ENCODE measurements around the gene SEMA7A.

The SEMA7A gene

GRCh38 chr15:74422652-74423430 is 10.9 kb downstream of the SEMA7A start:
- peaks cover 12% of the 10 kb centered on the region; the same call in 1 of the 2 replicates for H3K27me3 ChIP-seq (ENCODE audit: insufficient read depth, low read length)
- H4K20me1 ChIP-seq (ENCODE audit: insufficient read depth, low read length): no peaks in the 10 kb centered on the region
- H3K9me2 ChIP-seq (ENCODE audit: low read depth, low read length): no peaks in the 10 kb centered on the region
- no peak overlapping the region for H3K4me2 ChIP-seq (ENCODE audit: low read length)
- no peak overlapping the region for H3K27ac ChIP-seq (ENCODE audit: low read depth, low read length, poor library complexity, severe bottlenecking)
- no peaks in the 10 kb centered on the region for H3K4me1 ChIP-seq (ENCODE audit: insufficient read depth, low read length, severe bottlenecking)
- H3F3A ChIP-seq (ENCODE audit: insufficient read depth, low read length): no peaks in the 10 kb centered on the region
- H3K36me3 ChIP-seq (ENCODE audit: insufficient read depth, low read length): no peaks in the 10 kb centered on the region
- no peaks in the 10 kb centered on the region for H3K9me3 ChIP-seq (ENCODE audit: low read length)
- H3K79me2 ChIP-seq (ENCODE audit: insufficient read depth, low read length): no peaks in the 10 kb centered on the region
- H3K9ac ChIP-seq (ENCODE audit: low read length): no peak overlapping the region
- no peak overlapping the region for H3K4me3 ChIP-seq (ENCODE audit: low read depth, low read length, poor library complexity, severe bottlenecking)
- no peak for TF ChIP-seq EZH2 (IDR thresholded peaks at IDR 0.05; ENCODE audit: borderline replicate concordance, low read length)
- TF ChIP-seq CTCF (IDR thresholded peaks at IDR 0.05; ENCODE audit: low read length): no peak
- no peak overlapping the region for H2AFZ ChIP-seq (ENCODE audit: low read length)

GRCh38 chr15:74422265-74422651 is 11.5 kb downstream of the SEMA7A start:
- Histone ChIP-seq H2AFZ (ENCODE audit: low read length) (no peak overlapping the region), H3K4me1 (ENCODE audit: insufficient read depth, low read length, severe bottlenecking) (no peaks in the 10 kb centered on the region), H3F3A (ENCODE audit: insufficient read depth, low read length) (no peaks in the 10 kb centered on the region), H3K9me2 (ENCODE audit: low read depth, low read length) (no peaks in the 10 kb centered on the region), H3K27ac (ENCODE audit: low read depth, low read length, poor library complexity, severe bottlenecking) (no peak overlapping the region), H3K9me3 (ENCODE audit: low read length) (no peaks in the 10 kb centered on the region), H3K4me2 (ENCODE audit: low read length) (no peak overlapping the region), H3K9ac (ENCODE audit: low read length) (no peak overlapping the region), H3K4me3 (ENCODE audit: low read depth, low read length, poor library complexity, severe bottlenecking) (no peak overlapping the region), H3K36me3 (ENCODE audit: insufficient read depth, low read length) (no peaks in the 10 kb centered on the region), H3K79me2 (ENCODE audit: insufficient read depth, low read length) (no peaks in the 10 kb centered on the region), H3K27me3 (ENCODE audit: insufficient read depth, low read length) (peaks cover 12% of the 10 kb centered on the region; the same call in 1 of the 2 replicates), H4K20me1 (ENCODE audit: insufficient read depth, low read length) (no peaks in the 10 kb centered on the region)
- no peak for TF ChIP-seq EZH2 (IDR thresholded peaks at IDR 0.05; ENCODE audit: borderline replicate concordance, low read length)
- no peak for TF ChIP-seq CTCF (IDR thresholded peaks at IDR 0.05; ENCODE audit: low read length)

GRCh38 chr15:74421302-74422245 is 12.2 kb downstream of the SEMA7A start:
- H3K4me3 ChIP-seq (ENCODE audit: low read depth, low read length, poor library complexity, severe bottlenecking): no peak overlapping the region
- no peaks in the 10 kb centered on the region for H4K20me1 ChIP-seq (ENCODE audit: insufficient read depth, low read length)
- H3K4me1 ChIP-seq (ENCODE audit: insufficient read depth, low read length, severe bottlenecking): no peaks in the 10 kb centered on the region
- H3K36me3 ChIP-seq (ENCODE audit: insufficient read depth, low read length): no peaks in the 10 kb centered on the region
- H3K9me2 ChIP-seq (ENCODE audit: low read depth, low read length): no peaks in the 10 kb centered on the region
- no peak overlapping the region for H3K27ac ChIP-seq (ENCODE audit: low read depth, low read length, poor library complexity, severe bottlenecking)
- no peak overlapping the region for H3K4me2 ChIP-seq (ENCODE audit: low read length)
- TF ChIP-seq CTCF (IDR thresholded peaks at IDR 0.05; ENCODE audit: low read length): no peak
- H3K27me3 ChIP-seq (ENCODE audit: insufficient read depth, low read length): peaks cover 12% of the 10 kb centered on the region; the same call in 1 of the 2 replicates
- no peak overlapping the region for H3K9ac ChIP-seq (ENCODE audit: low read length)
- no peaks in the 10 kb centered on the region for H3K79me2 ChIP-seq (ENCODE audit: insufficient read depth, low read length)
- no peaks in the 10 kb centered on the region for H3K9me3 ChIP-seq (ENCODE audit: low read length)
- no peak overlapping the region for H2AFZ ChIP-seq (ENCODE audit: low read length)
- H3F3A ChIP-seq (ENCODE audit: insufficient read depth, low read length): no peaks in the 10 kb centered on the region
